Measurements from ENCODE around the gene NFIB.

NFIB gene

GRCh38 chr9:14107495-14107894, 206.4 kb downstream of the NFIB start:
- DNase-seq (ENCODE audit: low read depth, low spot score): no peak

GRCh38 chr9:14106699-14107098, 207.2 kb downstream of the NFIB start:
- DNase-seq (ENCODE audit: low read depth, low spot score): no peak

GRCh38 chr9:14104496-14104895, 209.4 kb downstream of the NFIB start:
- DNase-seq (ENCODE audit: low read depth, low spot score): no peak

GRCh38 chr9:14103115-14103514, 210.8 kb downstream of the NFIB start:
- DNase-seq (ENCODE audit: low read depth, low spot score): no peak

- DNase-seq (ENCODE audit: low read depth, low spot score): no peak
Observed at GRCh38 chr9:14099737-14100136, 214.2 kb downstream of the NFIB start.

GRCh38 chr9:14098486-14099180, 215.3 kb downstream of the NFIB start:
- no peak for DNase-seq (ENCODE audit: low read depth, low spot score)

GRCh38 chr9:14097666-14098415, 216.1 kb downstream of the NFIB start:
- DNase-seq (ENCODE audit: low read depth, low spot score): no peak

GRCh38 chr9:14097215-14097614, 216.7 kb downstream of the NFIB start:
- DNase-seq (ENCODE audit: low read depth, low spot score): no peak

- DNase-seq (ENCODE audit: low read depth, low spot score): no peak
Observed at GRCh38 chr9:14096258-14096922, 217.6 kb downstream of the NFIB start.

GRCh38 chr9:14095277-14095676, 218.7 kb downstream of the NFIB start:
- no peak for DNase-seq (ENCODE audit: low read depth, low spot score)

GRCh38 chr9:14094491-14094890, 219.4 kb downstream of the NFIB start:
- no peak for DNase-seq (ENCODE audit: low read depth, low spot score)

- DNase-seq (ENCODE audit: low read depth, low spot score): no peak
Observed at GRCh38 chr9:14092344-14092743, 221.6 kb downstream of the NFIB start.

- DNase-seq (ENCODE audit: low read depth, low spot score): no peak
Observed at GRCh38 chr9:14089051-14089803, 224.7 kb downstream of the NFIB start.

- no peak for DNase-seq (ENCODE audit: low read depth, low spot score)
Observed at GRCh38 chr9:14087576-14087975, 226.4 kb downstream of the NFIB start.

GRCh38 chr9:14086495-14086894, 227.4 kb downstream of the NFIB start:
- DNase-seq (ENCODE audit: low read depth, low spot score): no peak

- no peak for DNase-seq (ENCODE audit: low read depth, low spot score)
Observed at GRCh38 chr9:14085810-14086209, 228.1 kb downstream of the NFIB start.

GRCh38 chr9:14084867-14085266, 229.1 kb downstream of the NFIB start:
- DNase-seq (ENCODE audit: low read depth, low spot score): no peak

GRCh38 chr9:14083366-14083765, 230.6 kb downstream of the NFIB start:
- no peak for DNase-seq (ENCODE audit: low read depth, low spot score)

GRCh38 chr9:14082732-14083131, 231.2 kb downstream of the NFIB start:
- DNase-seq (ENCODE audit: low read depth, low spot score): no peak

GRCh38 chr9:14081745-14082144, 232.2 kb downstream of the NFIB start:
- no peak for DNase-seq (ENCODE audit: low read depth, low spot score)

- no peak for DNase-seq (ENCODE audit: low read depth, low spot score)
Observed at GRCh38 chr9:14080959-14081542, 232.9 kb downstream of the NFIB start.

GRCh38 chr9:14079440-14079839, 234.5 kb downstream of the NFIB start:
- DNase-seq (ENCODE audit: low read depth, low spot score): no peak
